HG03039 (cell line): ENCODE results near the gene CTNNA2.

ENCODE experiments used
- ATAC-seq: cut with Tn5 transposase; IDR thresholded peaks from one replicate; pipeline ENCODE4 v1.9.1; 2021; ENCODE audit warnings: mild to moderate bottlenecking, moderate library complexity; ENCODE audit not compliant: unreplicated experiment

The CTNNA2 gene

GRCh38 chr2:79972661-79973060, 459.8 kb downstream of the CTNNA2 start:
- ATAC-seq, result no peak

GRCh38 chr2:79975791-79976565, 463.1 kb downstream of the CTNNA2 start:
- no peak for ATAC-seq

- ATAC-seq, result no peak
Observed at GRCh38 chr2:79977792-79978191, 464.9 kb downstream of the CTNNA2 start.

GRCh38 chr2:79980116-79980515, 467.3 kb downstream of the CTNNA2 start:
- no peak for ATAC-seq

GRCh38 chr2:79980816-79981215, 468.0 kb downstream of the CTNNA2 start:
- no peak for ATAC-seq

- no peak for ATAC-seq
Observed at GRCh38 chr2:79981316-79981715, 468.5 kb downstream of the CTNNA2 start.

GRCh38 chr2:79982445-79982844, 469.6 kb downstream of the CTNNA2 start:
- ATAC-seq, result no peak

- no peak for ATAC-seq
Observed at GRCh38 chr2:79984476-79984875, 471.6 kb downstream of the CTNNA2 start.

GRCh38 chr2:79985145-79985544, 472.3 kb downstream of the CTNNA2 start:
- no peak for ATAC-seq

GRCh38 chr2:79985571-79985970, 472.7 kb downstream of the CTNNA2 start:
- no peak for ATAC-seq

- ATAC-seq, result no peak
Observed at GRCh38 chr2:79993144-79993543, 480.3 kb downstream of the CTNNA2 start.

- no peak for ATAC-seq
Observed at GRCh38 chr2:79994161-79994560, 481.3 kb downstream of the CTNNA2 start.

- ATAC-seq, result no peak
Observed at GRCh38 chr2:79994965-79995364, 482.1 kb downstream of the CTNNA2 start.

GRCh38 chr2:79996709-79997108, 483.9 kb downstream of the CTNNA2 start:
- no peak for ATAC-seq

GRCh38 chr2:80001701-80002101, 488.9 kb downstream of the CTNNA2 start:
- no peak for ATAC-seq

- no peak for ATAC-seq
Observed at GRCh38 chr2:80002112-80002511, 489.3 kb downstream of the CTNNA2 start.

- no peak for ATAC-seq
Observed at GRCh38 chr2:80002568-80003157, 489.8 kb downstream of the CTNNA2 start.

GRCh38 chr2:80007777-80008503, 495.1 kb downstream of the CTNNA2 start:
- ATAC-seq, result no peak

- no peak for ATAC-seq
Observed at GRCh38 chr2:80008596-80008995, 495.7 kb downstream of the CTNNA2 start.

GRCh38 chr2:80009211-80009610, 496.4 kb downstream of the CTNNA2 start:
- no peak for ATAC-seq

- ATAC-seq, result no peak
Observed at GRCh38 chr2:80012061-80012460, 499.2 kb downstream of the CTNNA2 start.

GRCh38 chr2:80014637-80015036, 501.8 kb downstream of the CTNNA2 start:
- no peak for ATAC-seq
